ENCODE measurements around the gene PRRX1.

Gene PRRX1

GRCh38 chr1:170694172-170694926 lies 30.4 kb downstream of the PRRX1 start:
- CTCF ChIA-PET: interaction anchor here (1.2 kb wide), 1 partner anchor 236 kb away, joined by 3 read pairs; no protein-coding TSS in a partner anchor
- no peak for DNase-seq (ENCODE audit: extremely low spot score)
- TF ChIP-seq CTCF (IDR thresholded peaks at IDR 0.05; ENCODE audit: control extremely low read depth, extremely low read depth, low read depth, missing control alignments): no peak
- POLR2A ChIA-PET: no interaction called here

- no peak for DNase-seq (ENCODE audit: extremely low spot score)
- TF ChIP-seq CTCF (IDR thresholded peaks at IDR 0.05; ENCODE audit: control extremely low read depth, extremely low read depth, low read depth, missing control alignments): no peak
- ChIA-PET POLR2A (no interaction called here), CTCF (interaction anchor here (1.3 to 1.4 kb wide), 2 partner anchors 15 to 63 kb away, joined by 3 to 5 read pairs; no protein-coding TSS in a partner anchor)
Observed at GRCh38 chr1:170695955-170696590, 32.1 kb downstream of the PRRX1 start.

- no peak for TF ChIP-seq CTCF (IDR thresholded peaks at IDR 0.05; ENCODE audit: control extremely low read depth, extremely low read depth, low read depth, missing control alignments)
- no peak for DNase-seq (ENCODE audit: extremely low spot score)
- ChIA-PET POLR2A (no interaction called here), CTCF (interaction anchor here (1.3 to 1.4 kb wide), 3 partner anchors 15 to 185 kb away, joined by 3 to 5 read pairs (median 4); no protein-coding TSS in a partner anchor)
Observed at GRCh38 chr1:170696591-170697290, 32.8 kb downstream of the PRRX1 start.

- no peak for TF ChIP-seq CTCF (IDR thresholded peaks at IDR 0.05; ENCODE audit: control extremely low read depth, extremely low read depth, low read depth, missing control alignments)
- no peak for DNase-seq (ENCODE audit: extremely low spot score)
- POLR2A ChIA-PET: no interaction called here
- CTCF ChIA-PET: interaction anchor here (1.3 to 1.4 kb wide), 3 partner anchors 14 to 184 kb away, joined by 3 to 5 read pairs (median 4); no protein-coding TSS in a partner anchor
Observed at GRCh38 chr1:170697316-170697715, 33.4 kb downstream of the PRRX1 start.

GRCh38 chr1:170698301-170699275 lies 34.7 kb downstream of the PRRX1 start:
- CTCF ChIA-PET: interaction anchor here (0.7 to 2.1 kb wide), 5 partner anchors 9 to 183 kb away, joined by 3 to 14 read pairs (median 4); no protein-coding TSS in a partner anchor
- DNase-seq (ENCODE audit: extremely low spot score): no peak
- POLR2A ChIA-PET: no interaction called here
- TF ChIP-seq CTCF (IDR thresholded peaks at IDR 0.05; ENCODE audit: control extremely low read depth, extremely low read depth, low read depth, missing control alignments): no peak

Measured in GM10248 (cell line).